Activated T-cell treated with anti-CD3 and anti-CD28 coated beads, Interleukin-2, amount 50 U/mL, for 24 hours (primary cell): Measurements from ENCODE around the gene RGPD3.
A peak's percentile ranks its signal among the peaks of the same experiment; 100 is the strongest.
"Not testable (repeated sequence)": the region's sequence is repeated elsewhere in the genome, so short reads cannot be mapped to it uniquely, and the experiment has no call there.

Experiments used
- DNase-seq: peaks from one replicate; pipeline ENCODE4 v3.0.0-alpha.2; 2020
- H3K27ac Mint-ChIP-seq: 2 replicates; pipeline ENCODE4 v1.8.0; 2020; ENCODE audit warnings: mild to moderate bottlenecking, mixed read lengths
- H3K27me3 Mint-ChIP-seq: 2 replicates; pipeline ENCODE4 v1.8.0; 2020; ENCODE audit warnings: mixed read lengths
- H3K36me3 Mint-ChIP-seq: 2 replicates; pipeline ENCODE4 v1.8.0; 2020; ENCODE audit warnings: low read depth, mixed read lengths
- H3K4me1 Mint-ChIP-seq: 2 replicates; pipeline ENCODE4 v1.8.0; 2020; ENCODE audit warnings: low read depth, mixed read lengths
- H3K4me3 Mint-ChIP-seq: 2 replicates; pipeline ENCODE4 v1.8.0; 2020; ENCODE audit warnings: mild to moderate bottlenecking, moderate library complexity, mixed read lengths
- H3K9me3 Mint-ChIP-seq: 2 replicates; pipeline ENCODE4 v1.8.0; 2020; ENCODE audit warnings: mixed read lengths

RGPD3 gene

GRCh38 chr2:106468107-106468506 is at the start of gene RGPD3:
TSS of gene RGPD3 (minus strand) at chr2:106468413. CDS start at chr2:106468288, 125 bp downstream.
- not testable (repeated sequence) for DNase-seq, H3K4me1 Mint-ChIP-seq, H3K27me3 Mint-ChIP-seq, H3K27ac Mint-ChIP-seq, H3K4me3 Mint-ChIP-seq, H3K9me3 Mint-ChIP-seq, H3K36me3 Mint-ChIP-seq

DNA sequence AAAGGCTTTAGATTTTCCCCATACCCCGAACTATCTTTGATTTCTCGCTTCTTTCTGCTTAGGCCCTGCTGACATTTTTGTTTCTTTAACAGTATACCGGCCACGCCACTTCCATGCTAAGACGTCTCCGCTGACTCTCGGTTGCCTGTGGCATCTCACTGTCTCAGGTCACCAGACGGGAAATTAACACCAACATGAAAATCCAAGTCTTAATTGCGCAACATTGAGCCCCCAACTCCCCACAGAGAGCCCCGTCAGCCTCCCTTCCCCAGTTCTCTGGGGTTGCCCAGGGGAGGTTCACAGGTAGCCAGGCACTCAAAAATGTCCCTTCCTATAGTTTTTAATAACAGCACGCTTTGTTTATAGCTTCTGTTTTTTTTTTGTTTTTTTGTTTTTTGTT is 49.1 kb upstream of the RGPD3 start:
- Mint-ChIP-seq H3K27me3 (no peaks in the 10 kb centered on the region), H3K36me3 (no peaks in the 10 kb centered on the region), H3K27ac (no peak overlapping the region), H3K4me1 (peaks cover 8% of the 10 kb centered on the region), H3K9me3 (no peaks in the 10 kb centered on the region), H3K4me3 (no peak overlapping the region)
- no peak for DNase-seq

- H3K27ac Mint-ChIP-seq: no peak overlapping the region
- H3K9me3 Mint-ChIP-seq: no peaks in the 10 kb centered on the region
- no peaks in the 10 kb centered on the region for H3K27me3 Mint-ChIP-seq
- DNase-seq: no peak
- no peaks in the 10 kb centered on the region for H3K36me3 Mint-ChIP-seq
- H3K4me3 Mint-ChIP-seq: no peak overlapping the region
- peaks cover 13% of the 10 kb centered on the region for H3K4me1 Mint-ChIP-seq
These were observed 48.7 kb upstream of the RGPD3 start for GRCh38 chr2:106516864-106517263.

DNA sequence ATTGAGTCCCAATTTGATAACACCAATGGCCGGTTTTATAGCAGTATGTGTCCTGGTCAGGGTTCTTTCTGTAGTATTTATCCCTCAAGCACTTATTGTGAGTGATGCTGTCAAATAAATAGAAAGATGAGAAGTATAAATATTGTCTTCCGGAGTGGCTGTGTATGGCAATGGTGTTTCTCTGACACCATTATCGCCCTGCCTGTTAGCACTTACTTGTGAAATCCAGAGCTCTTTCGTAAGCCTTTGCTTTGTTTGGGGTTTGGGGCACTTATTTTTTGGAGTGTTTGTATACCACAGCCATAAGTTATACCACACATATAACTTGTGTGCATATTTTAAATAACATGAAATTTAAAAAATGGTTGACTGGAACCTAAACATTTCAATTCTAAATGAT is 48.2 kb upstream of the RGPD3 start:
- no peaks in the 10 kb centered on the region for H3K9me3 Mint-ChIP-seq
- peaks cover 16% of the 10 kb centered on the region for H3K4me1 Mint-ChIP-seq
- no peak overlapping the region for H3K4me3 Mint-ChIP-seq
- no peaks in the 10 kb centered on the region for H3K27me3 Mint-ChIP-seq
- DNase-seq: no peak
- H3K36me3 Mint-ChIP-seq: no peaks in the 10 kb centered on the region
- no peak overlapping the region for H3K27ac Mint-ChIP-seq

GRCh38 chr2:106514827-106515226 is 46.6 kb upstream of the RGPD3 start:
- not testable (repeated sequence) for H3K4me3 Mint-ChIP-seq, H3K27me3 Mint-ChIP-seq, DNase-seq, H3K9me3 Mint-ChIP-seq, H3K36me3 Mint-ChIP-seq, H3K27ac Mint-ChIP-seq
- H3K4me1 Mint-ChIP-seq: peaks cover 22% of the 10 kb centered on the region

DNA sequence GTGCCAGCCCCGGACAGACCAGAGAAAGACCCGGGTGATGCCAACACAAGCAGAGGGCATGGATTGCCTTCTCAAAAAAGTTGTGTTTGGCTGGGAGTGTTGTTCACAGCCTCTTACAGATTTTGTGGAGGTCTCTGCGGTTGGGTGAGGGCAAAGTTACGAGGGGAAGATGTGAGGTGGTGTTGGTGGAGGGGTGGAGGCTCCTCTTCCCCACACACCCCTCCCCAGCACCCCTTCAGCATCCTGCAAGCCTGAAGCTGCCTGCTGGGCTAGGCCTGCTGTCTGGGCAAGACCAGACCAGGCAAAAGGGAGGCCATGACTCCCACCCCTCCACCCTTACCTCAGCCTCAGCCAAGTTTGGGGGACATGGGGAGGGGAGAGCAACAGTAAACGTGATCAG is 45.2 kb upstream of the RGPD3 start:
- H3K27me3 Mint-ChIP-seq, H3K4me3 Mint-ChIP-seq, H3K36me3 Mint-ChIP-seq, H3K27ac Mint-ChIP-seq, H3K9me3 Mint-ChIP-seq, DNase-seq: not testable (repeated sequence)
- H3K4me1 Mint-ChIP-seq: peaks cover 22% of the 10 kb centered on the region

DNA sequence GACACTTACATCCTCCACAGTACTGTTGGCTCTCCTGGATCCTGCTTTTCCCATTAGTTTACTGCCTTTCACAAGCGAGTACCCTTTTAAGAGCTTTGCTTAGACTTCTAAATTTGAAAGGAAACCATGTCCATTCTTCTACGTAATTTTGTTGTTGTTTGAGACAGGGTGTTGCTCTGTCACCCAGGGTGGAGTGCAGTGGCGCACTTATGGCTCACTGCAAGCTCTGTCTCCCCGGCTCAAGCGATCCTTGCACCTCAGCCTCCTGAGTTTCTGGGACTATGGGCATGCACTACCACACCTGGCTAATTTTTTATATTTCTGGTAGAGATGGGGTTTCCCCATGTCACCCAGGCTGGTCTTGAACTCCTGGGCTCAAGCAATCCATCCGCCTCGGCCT is 43.7 kb upstream of the RGPD3 start:
- not testable (repeated sequence) for H3K36me3 Mint-ChIP-seq, H3K9me3 Mint-ChIP-seq, H3K27me3 Mint-ChIP-seq, DNase-seq
- Mint-ChIP-seq H3K27ac (peak overlapping the region; percentile 72), H3K4me3 (peak overlapping the region; percentile 27), H3K4me1 (peaks cover 24% of the 10 kb centered on the region)

- H3K36me3 Mint-ChIP-seq, H3K27me3 Mint-ChIP-seq, H3K9me3 Mint-ChIP-seq, H3K4me3 Mint-ChIP-seq: not testable (repeated sequence)
- DNase-seq: peak; percentile 52
- peaks cover 28% of the 10 kb centered on the region for H3K4me1 Mint-ChIP-seq
- peak overlapping the region; percentile 72 for H3K27ac Mint-ChIP-seq
These were observed 43.3 kb upstream of the RGPD3 start for GRCh38 chr2:106511476-106511901.

- H3K9me3 Mint-ChIP-seq, H3K36me3 Mint-ChIP-seq, H3K4me3 Mint-ChIP-seq, DNase-seq, H3K27me3 Mint-ChIP-seq, H3K27ac Mint-ChIP-seq: not testable (repeated sequence)
- H3K4me1 Mint-ChIP-seq: peaks cover 29% of the 10 kb centered on the region
These were observed 42.6 kb upstream of the RGPD3 start for GRCh38 chr2:106510791-106511190.

DNA sequence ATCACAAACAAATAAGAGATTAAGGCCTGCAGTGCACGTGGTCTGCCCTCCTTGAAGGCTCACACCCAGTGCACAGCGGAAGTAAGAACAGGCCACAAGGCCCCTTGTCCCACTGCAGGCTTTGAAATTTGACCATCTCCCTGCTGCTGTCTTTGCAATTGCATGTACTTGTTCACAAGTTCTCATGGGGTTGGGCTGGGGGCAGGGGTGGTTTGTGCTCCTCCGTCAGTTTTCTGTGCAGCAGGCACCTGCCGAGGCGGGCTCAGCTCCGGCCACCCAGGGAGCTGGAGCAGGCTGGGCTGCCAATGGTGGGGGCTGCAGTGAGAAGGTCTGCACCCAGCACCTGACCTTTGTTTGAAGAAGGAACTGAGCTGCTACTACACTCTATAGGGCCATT is 41.2 kb upstream of the RGPD3 start:
- not testable (repeated sequence) for DNase-seq, H3K36me3 Mint-ChIP-seq, H3K27ac Mint-ChIP-seq, H3K27me3 Mint-ChIP-seq, H3K4me3 Mint-ChIP-seq, H3K9me3 Mint-ChIP-seq
- peaks cover 23% of the 10 kb centered on the region for H3K4me1 Mint-ChIP-seq

GRCh38 chr2:106508660-106509373 is 40.6 kb upstream of the RGPD3 start:
- DNase-seq, H3K9me3 Mint-ChIP-seq, H3K27ac Mint-ChIP-seq, H3K27me3 Mint-ChIP-seq, H3K36me3 Mint-ChIP-seq, H3K4me3 Mint-ChIP-seq: not testable (repeated sequence)
- H3K4me1 Mint-ChIP-seq: peaks cover 23% of the 10 kb centered on the region

DNA sequence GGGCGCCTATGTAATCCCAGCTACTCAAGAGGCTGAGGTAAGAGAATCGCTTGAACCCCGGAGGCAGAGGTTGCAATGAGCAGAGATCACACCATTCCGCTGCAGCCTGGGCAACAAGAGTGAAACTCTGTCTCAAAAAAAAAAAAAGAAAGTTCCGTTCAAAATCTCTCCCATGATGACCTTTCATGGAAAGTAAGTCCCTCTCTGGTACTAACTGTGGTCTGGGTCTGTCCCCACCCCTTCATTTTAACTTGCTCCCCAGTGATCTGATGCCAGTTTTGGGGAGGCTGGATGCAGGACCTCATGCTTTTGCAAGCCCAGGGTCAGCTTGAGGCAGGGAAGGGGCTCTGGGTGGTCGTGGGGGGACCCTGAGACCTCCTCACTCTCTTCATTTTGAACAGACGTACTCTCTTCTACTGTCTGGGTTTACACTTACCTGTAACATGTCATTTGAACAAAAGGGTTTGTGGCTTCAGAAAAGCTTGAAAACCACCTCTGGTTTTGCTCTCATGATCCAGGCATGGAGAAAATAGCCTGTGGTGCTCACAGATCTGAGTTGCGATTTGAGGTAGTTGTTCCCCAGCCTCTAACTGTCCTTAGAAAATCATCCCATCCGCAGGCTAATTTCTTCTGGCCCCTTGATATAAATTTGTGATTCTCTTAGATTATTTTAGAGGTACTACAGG is 37.9 kb upstream of the RGPD3 start:
- H3K4me3 Mint-ChIP-seq, H3K27ac Mint-ChIP-seq: not testable (repeated sequence)

DNA sequence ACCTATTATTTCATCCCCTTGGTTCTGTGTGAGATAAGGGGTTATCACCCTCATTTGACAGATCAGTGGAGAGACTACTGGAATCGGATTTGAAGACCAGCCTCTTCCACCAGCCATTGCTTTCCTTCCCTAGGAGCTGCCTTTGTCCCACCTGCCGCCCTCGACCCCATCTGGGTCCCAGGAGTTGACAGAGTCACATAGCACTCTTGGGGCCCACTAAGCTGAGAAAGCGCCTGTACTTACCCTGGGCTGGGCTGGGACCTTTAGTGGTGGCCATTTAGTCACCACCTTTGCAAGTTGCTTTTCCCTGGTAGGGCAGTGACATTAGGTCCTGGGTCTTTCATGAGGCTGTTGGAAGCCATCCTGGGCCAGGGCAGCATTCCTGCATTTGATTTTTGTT is 36.6 kb upstream of the RGPD3 start:
- not testable (repeated sequence) for H3K9me3 Mint-ChIP-seq, H3K27ac Mint-ChIP-seq, DNase-seq, H3K36me3 Mint-ChIP-seq, H3K4me1 Mint-ChIP-seq, H3K27me3 Mint-ChIP-seq, H3K4me3 Mint-ChIP-seq

More for the DNA sequence above, 37.9 kb upstream of the RGPD3 start:
- not testable (repeated sequence) for DNase-seq, H3K27me3 Mint-ChIP-seq, H3K36me3 Mint-ChIP-seq, H3K9me3 Mint-ChIP-seq
- peaks cover 11% of the 10 kb centered on the region for H3K4me1 Mint-ChIP-seq

DNA sequence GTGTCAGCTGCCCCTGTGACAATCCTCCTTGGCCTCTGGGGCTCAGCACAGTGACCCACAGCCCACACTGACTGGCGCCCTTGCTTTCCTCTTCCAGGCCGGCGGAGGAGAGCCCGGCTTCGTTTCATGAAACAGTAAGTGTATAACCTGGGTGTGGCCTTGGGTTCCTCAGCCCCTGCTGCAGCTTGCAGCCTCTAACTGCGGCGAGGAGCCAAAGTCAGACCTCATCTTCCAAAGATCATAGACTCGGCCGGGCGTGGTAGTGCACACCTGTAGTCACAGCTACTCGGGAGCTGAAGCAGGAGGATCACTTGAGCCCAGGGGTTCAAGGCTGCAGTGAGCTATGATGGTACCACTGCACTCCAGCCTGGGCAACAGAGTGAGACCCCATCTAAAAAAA is 36.0 kb upstream of the RGPD3 start:
- H3K9me3 Mint-ChIP-seq, H3K4me3 Mint-ChIP-seq, H3K4me1 Mint-ChIP-seq, H3K27ac Mint-ChIP-seq, H3K36me3 Mint-ChIP-seq, H3K27me3 Mint-ChIP-seq, DNase-seq: not testable (repeated sequence)

- DNase-seq, H3K27me3 Mint-ChIP-seq, H3K36me3 Mint-ChIP-seq, H3K9me3 Mint-ChIP-seq, H3K4me3 Mint-ChIP-seq, H3K4me1 Mint-ChIP-seq, H3K27ac Mint-ChIP-seq: not testable (repeated sequence)
These were observed 34.1 kb upstream of the RGPD3 start for GRCh38 chr2:106502351-106502750.
